Activated T-helper 1 cell treated with anti-CD3 and anti-CD28 coated beads, Interleukin-2, amount 50 U/mL, for 16 hours (primary cell): ENCODE measurements around the gene SNRNP70.

ENCODE experiments used
- DNase-seq, 2 donors: peaks; one replicate each; pipeline ENCODE4 v3.0.0-alpha.2; 2020; ENCODE audit warnings: low read depth in 1 of 2, low spot score in 1 of 2

The SNRNP70 gene

DNA sequence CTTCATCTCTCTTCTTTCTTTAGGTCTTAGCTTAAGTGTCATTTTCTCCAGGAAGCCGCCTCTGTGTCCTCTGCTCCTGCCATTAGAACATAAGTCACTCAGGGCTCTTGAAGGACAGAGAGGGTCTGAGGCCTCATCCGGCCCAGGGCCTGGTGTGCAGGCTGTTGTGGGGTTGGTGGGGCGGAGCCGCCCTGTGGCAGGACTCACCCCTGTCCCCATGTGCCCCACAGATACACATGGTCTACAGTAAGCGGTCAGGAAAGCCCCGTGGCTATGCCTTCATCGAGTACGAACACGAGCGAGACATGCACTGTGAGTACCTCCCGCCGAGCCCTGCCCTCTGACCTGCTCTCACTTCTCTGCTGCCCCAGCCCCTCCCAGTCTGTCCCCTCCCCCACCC is 15.9 kb downstream of the SNRNP70 start:
- DNase-seq, result no peak

DNA sequence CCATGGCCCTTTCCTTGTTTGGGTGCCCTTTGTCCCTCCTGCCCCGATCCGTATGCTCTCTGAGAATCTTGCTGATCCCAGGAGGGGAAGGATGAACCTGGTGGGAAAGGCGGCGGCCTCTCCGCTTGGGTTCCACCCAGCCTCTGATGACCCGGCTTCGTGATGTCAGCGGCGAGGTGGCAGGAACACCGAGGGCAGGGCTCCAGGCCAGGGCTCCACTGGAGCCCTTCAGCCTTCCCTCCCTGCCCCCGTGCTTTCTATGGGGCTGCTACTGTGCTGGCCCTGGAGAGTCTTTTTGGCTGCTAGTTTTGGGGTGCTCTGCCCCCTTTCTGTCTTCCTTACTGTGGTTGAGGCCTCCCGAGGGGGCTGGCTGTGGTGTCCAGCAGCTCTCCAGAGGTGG is 17.1 kb downstream of the SNRNP70 start:
- no peak for DNase-seq

DNA sequence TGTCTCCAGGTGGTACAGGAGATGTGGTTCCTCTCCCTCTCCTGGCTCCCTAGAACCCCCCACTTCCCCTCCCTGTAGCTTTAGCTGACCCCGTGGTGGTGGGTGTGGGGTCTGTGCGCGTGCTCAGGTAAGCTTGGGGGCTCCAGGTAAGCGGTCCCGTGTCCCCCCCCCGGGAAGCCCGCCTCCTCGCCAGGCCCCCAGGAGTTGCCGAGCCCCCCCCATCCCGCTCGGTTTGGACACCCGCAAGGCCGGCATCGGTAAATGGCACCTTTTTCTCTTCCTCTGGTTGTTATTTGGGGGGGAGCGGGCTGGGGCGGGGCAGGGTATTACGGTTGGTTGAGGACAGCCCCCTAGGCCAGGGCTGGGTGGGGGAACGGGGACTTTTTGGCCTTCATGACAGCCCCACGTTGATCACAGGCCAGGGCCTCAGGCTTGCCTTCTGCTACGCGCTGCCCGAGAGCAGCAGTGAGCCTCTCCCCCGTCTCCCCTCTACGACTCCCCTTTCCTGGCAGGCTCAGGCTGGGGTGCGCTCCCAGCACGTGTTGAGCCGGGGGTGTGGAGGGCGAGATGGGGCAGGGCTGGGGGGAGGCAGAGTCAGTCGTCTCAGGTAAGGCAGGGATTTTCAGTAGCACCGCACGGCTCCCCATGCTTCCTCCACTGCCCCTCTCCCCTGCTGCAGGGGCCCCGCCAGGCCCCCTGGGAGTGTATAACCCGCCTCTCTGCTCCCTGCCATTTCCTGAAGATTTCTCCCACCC is 18.3 kb downstream of the SNRNP70 start:
- DNase-seq, result no peak

DNA sequence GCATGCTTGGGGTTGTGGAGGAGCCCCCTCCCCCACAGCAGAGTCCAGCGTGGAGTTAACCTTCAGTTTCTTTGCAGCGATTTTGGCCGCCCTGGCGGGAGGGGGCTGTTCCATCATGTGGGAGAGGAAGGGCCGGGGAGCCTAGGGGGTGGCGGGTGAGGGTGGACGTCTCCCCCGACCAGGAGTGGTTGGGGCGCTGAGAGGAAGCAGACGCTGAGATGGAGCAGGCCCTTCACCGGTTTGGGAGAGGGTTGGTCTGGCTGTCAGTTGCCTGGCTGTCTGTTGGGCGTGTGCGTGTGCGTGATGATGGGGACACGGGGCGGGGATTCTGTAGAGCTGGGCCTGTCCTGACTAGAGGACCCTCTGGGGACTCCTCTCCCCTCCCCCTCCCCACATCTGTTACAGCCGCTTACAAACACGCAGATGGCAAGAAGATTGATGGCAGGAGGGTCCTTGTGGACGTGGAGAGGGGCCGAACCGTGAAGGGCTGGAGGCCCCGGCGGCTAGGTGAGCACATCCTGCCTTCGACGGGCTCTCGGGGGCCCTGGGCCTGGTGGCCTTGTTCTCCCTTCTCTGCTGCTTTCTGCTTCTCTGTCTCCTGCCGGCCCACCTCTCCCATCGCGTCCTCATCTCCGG is 19.1 kb downstream of the SNRNP70 start:
- no peak for DNase-seq

DNA sequence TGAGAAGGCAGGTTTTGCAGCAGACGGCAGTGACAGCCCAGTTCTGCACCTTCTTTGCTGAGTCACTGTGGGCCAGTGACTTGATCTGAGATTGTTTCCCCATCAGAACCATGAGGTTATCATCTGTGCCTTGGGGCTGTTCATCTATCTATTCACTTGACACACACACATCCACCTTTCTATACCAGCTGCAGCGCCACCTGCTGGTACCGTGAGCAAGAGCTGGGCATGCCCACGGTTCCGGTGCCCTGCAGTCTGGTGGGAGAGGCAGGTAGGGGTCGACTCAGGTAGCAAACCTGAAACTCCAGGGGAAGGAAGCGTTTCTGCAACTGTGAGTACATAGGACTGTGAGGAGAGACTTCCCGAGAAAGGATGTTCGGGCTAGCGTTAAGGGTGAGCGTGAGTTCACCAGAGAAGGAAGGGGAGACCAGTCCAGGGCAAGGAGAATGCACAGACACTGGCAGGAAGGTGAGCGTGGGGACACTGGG is 21.4 kb downstream of the SNRNP70 start:
- peak; percentile 46 to 48 for DNase-seq

DNA sequence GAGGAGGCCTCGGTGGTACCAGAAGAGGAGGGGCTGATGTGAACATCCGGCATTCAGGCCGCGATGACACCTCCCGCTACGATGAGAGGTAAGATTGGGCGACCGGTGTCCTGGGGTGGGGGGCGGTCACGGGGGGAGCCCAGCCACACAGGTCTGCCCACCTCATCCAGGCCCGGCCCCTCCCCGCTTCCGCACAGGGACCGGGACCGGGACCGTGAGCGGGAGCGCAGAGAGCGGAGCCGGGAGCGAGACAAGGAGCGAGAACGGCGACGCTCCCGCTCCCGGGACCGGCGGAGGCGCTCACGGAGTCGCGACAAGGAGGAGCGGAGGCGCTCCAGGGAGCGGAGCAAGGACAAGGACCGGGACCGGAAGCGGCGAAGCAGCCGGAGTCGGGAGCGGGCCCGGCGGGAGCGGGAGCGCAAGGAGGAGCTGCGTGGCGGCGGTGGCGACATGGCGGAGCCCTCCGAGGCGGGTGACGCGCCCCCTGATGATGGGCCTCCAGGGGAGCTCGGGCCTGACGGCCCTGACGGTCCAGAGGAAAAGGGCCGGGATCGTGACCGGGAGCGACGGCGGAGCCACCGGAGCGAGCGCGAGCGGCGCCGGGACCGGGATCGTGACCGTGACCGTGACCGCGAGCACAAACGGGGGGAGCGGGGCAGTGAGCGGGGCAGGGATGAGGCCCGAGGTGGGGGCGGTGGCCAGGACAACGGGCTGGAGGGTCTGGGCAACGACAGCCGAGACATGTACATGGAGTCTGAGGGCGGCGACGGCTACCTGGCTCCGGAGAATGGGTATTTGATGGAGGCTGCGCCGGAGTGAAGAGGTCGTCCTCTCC is 22.6 kb downstream of the SNRNP70 start:
- DNase-seq, result no peak

DNA sequence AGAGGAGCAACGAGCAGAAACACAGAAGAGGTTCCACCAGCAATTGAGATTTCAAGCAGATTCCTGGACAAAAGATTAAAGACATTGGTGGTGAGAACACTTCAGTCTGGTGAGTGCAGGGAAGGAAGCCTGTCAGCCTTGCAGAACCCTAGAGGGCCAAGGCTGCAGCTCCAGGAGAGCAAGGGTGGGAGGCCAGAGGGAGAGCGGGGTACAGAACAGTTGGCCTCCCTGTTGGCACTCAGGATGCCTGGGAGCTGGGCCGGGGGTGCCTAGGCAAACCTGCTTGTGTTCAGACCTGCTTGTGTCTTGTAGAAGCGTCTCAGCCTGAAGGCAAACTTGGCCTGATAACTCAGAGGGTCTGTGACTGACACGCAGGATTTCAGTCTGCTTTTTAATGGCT is 23.8 kb downstream of the SNRNP70 start:
- DNase-seq, result no peak

DNA sequence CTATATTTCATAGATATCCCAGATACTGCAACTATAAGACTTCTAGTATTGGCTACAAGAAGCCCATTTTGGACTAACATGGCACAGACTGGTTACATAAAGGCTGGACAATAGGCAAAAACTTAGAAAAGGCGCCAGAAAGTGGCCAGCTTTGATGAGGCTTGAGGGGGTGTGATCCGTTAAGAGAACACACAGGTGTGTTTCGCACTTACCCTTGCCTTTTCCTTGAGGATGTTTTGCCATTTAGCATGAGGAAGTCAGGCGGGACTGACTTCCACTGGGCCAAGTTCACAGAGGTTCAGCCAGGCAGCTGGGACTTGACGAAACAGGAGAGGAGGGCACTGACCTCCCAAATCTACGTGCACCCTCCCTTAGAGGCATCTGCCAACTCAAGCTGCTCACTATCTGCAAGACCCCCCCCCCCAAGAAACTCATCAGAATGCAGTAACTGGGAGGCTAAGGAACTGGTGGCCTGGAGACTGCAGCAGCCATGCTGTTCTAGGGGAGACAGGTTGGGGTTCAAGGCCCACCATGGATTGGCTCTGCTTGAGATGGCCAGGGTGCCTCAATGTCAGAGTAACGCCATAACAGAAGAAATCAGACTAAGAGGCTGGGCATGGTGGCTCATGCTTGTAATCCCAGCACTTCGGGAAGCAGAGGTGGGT is 24.4 kb downstream of the SNRNP70 start:
- no peak for DNase-seq

DNA sequence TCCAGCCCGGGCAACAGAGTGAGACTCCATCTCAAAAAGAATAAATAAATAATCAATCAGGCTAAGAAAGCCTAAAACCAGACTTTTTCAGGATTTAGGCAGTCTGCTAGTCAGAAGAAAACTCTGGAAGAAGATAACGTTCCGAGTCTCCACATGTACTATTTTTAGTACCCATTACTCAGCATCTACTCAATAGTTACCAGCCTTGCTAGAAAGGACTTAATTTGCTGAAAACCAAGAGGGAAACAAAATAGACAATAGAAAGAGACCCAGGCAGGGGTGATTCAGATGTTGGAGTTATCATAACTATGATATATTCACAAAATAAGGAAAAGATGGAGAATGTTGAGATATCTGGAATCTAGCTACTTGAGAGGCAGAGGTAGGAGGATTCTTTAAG is 25.3 kb downstream of the SNRNP70 start:
- DNase-seq, result no peak

DNA sequence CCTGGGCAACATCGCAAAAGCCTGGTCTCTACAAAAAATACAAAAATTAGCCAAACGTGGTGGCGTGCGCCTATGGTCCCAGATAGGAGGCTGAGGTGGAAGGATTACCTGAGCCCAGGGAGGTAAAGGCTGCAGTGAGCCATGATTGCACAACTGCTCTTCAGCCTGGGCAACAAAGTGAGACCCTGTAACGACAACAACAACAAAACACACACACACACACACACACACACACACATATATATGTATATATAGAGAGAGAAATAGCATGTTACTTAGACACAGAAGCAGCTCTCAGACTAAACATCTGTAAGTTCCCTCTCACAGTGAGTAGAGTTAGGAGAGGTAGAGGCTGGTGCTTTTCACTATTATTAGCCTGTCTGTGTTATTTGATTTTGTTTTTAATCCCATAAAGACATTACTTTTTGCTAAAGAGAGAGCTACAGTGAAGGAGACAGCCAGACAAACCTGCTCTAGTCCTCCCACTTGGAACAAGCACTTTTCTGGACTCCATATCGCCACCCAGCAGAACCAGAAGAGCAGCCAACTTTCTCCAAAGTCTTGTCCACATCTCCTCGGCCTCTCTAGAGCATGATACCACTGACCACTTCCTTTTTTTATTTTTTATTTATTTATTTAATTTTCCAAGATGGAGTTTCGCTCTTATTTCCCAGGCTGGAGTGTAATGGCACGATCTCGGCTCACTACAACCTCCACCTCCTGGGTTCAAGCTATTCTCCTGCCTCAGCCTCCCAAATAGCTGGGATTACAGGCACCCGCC is 26.2 kb downstream of the SNRNP70 start:
- DNase-seq, result no peak

DNA sequence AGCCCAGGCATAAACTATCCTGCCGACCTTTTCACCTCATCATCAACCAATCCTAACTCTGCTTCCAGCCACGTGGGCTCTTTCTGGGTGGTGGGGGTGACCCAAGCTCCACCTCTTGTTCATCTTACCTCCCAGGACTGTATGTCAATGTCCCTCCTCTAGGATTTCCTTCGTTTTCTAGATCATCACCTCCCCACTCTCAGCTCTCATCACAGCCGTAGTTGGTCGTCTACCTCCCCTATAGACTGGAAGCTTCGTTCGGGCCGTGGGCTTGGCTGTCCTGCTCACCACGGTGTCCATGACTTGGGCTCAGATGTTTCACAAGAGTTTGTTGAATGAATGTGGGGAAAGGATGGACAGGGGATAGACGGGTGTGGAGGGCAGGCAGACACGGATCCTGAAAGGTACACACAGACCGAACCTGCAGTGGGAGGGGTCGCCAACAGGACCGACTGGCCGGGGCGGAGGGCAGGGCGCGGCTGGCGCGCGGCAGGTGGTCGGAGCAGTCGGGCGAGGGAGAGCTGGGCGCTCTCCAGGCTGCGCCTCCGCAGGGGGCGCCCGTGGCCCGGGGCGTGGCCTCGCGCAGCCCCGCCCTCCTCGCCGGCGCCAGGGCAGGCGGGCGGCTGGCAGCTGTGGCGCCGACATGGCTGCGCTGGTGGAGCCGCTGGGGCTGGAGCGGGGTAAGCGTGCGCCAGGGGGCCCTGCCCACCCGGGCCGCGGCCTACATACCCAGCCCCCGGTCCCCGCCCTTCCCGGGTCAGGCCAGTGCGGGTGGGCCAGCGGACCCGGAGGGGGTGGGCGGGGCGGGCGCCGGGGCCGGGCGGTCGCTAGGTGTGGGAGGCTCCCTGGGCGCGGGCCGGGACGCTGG is 28.7 kb downstream of the SNRNP70 start, which contains the start of gene LIN7B:
TSS of gene LIN7B (plus strand) at position 609 of the 868 bp plus-strand sequence. CDS start at position 644, 35 bp downstream.
- peak; percentile 39 to 69 for DNase-seq

DNA sequence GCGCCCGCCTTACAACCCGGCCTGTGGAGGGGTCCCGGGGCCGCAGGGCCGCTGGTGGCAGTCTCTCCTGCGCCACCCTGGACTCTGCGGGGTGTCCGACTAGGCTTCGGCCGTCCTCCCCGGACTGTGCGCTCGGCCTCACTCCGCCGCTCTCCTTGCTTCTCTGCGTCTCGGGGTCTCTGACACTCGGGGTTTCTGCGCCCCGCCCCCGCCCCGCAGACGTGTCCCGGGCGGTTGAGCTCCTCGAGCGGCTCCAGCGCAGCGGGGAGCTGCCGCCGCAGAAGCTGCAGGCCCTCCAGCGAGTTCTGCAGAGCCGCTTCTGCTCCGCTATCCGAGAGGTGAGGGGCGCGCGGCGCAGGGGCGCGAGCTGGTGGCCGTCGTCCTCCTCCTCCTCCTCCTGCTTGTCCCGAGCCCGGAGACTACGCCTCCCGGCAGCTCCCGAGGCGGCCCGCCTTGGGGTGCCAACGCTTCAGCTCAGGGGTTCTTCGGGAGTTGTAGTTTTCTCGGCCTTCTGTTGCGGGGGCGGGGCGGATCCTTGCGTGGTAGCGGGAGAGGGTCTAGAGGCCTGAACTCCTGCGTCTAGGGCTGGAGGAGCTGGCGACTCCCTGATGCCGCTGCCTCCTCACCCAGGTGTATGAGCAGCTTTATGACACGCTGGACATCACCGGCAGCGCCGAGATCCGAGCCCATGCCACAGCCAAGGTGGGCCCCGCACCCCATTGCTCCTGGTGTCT is 29.5 kb downstream of the SNRNP70 start:
- peak in 1 of 2 donors; percentile 19 for DNase-seq

DNA sequence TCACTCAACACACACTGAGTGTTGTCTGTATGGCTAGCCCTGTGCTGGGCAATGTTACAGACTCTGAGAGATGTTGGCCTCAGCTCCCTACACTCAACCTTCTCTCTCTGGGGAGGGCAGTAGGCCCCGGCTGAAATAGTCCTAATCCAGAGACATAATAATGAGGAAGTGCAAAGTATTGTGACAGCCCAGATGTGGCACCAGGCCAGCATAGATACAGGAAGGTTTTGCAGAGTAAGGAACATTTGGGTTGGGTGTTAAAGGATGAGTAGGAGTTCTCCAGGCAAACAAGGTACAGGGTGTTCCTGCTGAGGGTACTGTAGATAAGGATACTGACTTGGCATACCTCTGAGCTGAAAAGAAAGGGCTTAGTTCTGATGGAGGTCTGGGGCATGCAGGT is 31.3 kb downstream of the SNRNP70 start:
- DNase-seq, result no peak

DNA sequence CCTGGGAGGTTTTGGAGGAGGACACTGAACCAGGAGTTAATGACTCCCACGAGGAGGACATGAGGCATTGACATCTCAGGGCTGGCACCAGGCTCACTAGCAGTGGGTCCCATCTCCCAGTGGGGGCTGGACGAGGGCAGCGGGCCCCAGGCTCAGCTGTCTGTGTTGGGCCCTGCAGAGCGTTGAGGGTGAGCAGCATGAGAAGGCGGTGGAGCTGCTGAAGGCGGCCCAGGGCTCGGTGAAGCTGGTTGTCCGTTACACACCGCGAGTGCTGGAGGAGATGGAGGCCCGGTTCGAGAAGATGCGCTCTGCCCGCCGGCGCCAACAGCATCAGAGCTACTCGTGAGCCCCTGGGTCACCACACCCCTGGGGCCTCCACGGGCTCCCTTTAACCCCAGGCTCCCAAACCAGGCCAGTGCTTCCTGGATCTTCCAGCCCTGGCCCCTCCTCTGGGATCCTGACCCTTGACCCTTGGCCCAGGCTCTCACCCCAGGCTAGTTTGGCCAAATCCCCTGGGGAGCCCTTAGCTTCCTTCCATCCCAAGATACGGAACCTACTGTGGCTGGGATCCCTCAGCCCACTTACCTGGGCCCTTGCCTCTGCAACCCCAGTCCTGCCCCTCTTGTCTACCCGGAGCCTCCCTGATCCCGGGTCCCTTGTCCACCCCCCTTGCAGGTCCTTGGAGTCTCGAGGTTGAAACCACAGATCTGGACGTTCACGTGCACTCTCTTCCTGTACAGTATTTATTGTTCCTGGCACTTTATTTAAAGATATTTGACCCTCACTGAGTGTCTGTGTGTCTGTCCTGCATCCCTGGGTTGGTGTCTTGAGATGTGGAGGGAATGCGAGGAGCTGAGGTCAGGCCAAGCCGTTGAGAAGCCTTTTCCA is 32.7 kb downstream of the SNRNP70 start:
- DNase-seq, result no peak

DNA sequence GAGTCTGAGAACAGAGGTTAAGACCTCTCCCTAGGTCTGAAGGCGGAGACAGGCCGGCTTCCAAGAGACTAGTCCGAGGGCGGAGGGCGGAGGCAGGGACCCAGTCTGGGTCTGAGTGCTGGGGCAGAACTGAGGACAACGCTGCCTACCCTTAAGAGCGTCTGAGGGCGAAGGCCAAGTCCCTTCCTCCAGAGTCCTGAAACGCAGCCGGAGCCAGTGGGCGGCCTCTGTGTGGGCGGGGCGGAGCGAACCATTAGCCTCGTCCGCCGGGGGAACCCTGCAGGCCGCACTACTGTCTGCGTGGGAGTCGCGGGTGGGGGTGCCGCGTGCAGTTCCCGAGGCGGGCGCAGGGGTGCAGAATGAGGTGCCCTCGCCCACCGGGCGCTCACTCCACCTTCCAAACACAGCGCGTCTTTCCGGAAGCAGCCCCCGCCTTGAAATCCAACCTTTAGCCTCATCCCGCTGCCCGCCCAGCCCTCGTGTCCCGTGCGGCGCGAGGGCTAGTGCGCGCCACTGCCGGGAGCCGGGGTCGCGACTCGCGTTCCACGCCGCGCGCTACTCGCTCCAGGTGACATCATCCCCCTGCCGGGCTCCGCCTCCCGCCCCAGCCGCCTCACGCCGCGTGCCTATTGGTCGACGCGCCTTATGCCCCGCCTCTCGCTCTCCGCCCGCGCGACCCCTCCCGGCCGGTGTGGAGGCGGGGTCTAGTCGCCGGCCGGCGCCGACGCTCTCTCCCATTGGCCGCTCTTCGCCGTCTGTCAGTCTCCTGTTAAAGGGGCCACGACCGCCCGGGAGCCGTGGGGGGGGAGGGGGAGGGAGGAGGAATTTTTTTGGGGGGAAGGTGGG is 33.5 kb downstream of the SNRNP70 start, which contains the start of gene C19orf73:
TSS of gene C19orf73 (minus strand) at position 579 of the 846 bp plus-strand sequence. CDS start at position 458, 121 bp downstream.
- peak; percentile 90 to 95 for DNase-seq

DNA sequence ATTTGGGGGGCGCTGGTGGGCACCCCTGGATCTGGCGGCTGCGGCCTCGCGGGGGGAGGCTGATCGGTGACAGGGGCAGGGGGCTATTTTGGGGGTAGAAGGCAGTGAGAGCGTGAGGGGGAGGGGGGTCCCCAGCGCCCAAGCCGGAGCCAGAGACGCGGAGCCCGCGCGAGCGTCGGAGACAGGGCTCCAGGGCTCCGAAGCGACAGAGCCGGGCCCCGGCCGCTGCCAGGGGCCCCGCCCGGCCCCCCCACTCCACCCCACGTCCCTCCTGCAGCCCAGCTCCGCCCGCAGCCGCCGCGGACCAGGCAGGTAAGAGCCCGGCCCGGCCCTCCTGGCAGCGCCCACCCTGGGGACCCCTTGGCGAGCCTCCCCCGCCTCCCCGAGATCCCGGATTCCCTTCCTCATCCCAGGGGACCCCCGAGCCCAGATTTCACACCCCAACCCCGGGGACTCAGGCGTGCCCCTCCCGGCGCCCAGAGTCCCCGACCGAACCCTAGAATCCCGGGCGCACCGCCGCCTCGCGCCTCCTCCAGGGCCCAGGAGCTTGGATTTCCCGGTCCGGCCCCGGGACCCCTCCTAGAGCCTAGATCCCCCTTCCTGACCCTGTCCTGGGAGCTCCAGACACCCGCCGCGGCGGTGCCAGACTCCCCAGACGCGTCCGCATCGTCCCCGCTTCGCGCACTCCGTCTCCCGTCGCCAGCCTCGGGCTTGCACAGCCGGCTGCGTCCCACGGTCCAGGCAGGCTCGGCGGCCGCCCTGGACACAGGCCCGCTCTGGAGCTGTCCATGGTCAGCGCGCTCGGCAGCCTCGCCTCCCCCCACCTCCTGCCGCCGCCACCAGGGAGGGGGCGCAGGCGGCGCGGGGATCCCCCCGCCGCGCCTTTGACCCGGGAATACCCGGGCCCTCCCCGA is 34.4 kb downstream of the SNRNP70 start, which contains the start of gene PPFIA3:
TSS of gene PPFIA3 (plus strand) at position 134 of the 914 bp plus-strand sequence. CDS start 8,330 bp downstream, outside the sequence.
- DNase-seq, result no peak
